ENCODE results near the gene RBM28.
A peak's percentile ranks its signal among the peaks of the same experiment; 100 is the strongest.

Gene RBM28

GRCh38 chr7:128370491-128370890 is 26.8 kb upstream of the RBM28 start:
- H3K4me1 ChIP-seq (ENCODE audit: control insufficient read depth in 1 of 2, insufficient read depth in 2 of 2, low read length in 2 of 2) = no peaks in the 10 kb centered on the region
- H3K9ac ChIP-seq (ENCODE audit: low read depth in 1 of 2, low read length in 2 of 2) = no peak overlapping the region
- no peak overlapping the region for H3K27ac ChIP-seq (ENCODE audit: low read depth, low read length)

GRCh38 chr7:128366986-128367385 is 23.3 kb upstream of the RBM28 start:
- Histone ChIP-seq H3K36me3 (ENCODE audit: control insufficient read depth in 1 of 2, insufficient read depth in 2 of 2, low read length in 2 of 2) (no peaks in the 10 kb centered on the region), H3K27me3 (ENCODE audit: control insufficient read depth in 1 of 2, insufficient read depth in 2 of 2, low read length in 2 of 2) (peaks cover 21 to 30% of the 10 kb centered on the region in 2 donors), H3K9me3 (ENCODE audit: control insufficient read depth in 1 of 2, low read length in 2 of 2) (no peaks in the 10 kb centered on the region), H3K9ac (ENCODE audit: low read depth in 1 of 2, low read length in 2 of 2) (no peak overlapping the region), H3K4me1 (ENCODE audit: control insufficient read depth in 1 of 2, insufficient read depth in 2 of 2, low read length in 2 of 2) (peaks cover 0 to 3% of the 10 kb centered on the region in 2 donors), H3K4me3 (ENCODE audit: low read depth in 1 of 2, low read length in 2 of 2) (no peak overlapping the region), H3K27ac (ENCODE audit: low read depth, low read length) (no peak overlapping the region)

More at GRCh38 chr7:128370491-128370890, 26.8 kb upstream of the RBM28 start:
- H3K27me3 ChIP-seq (ENCODE audit: control insufficient read depth in 1 of 2, insufficient read depth in 2 of 2, low read length in 2 of 2) = peaks cover 1 to 8% of the 10 kb centered on the region in 2 donors
- no peak overlapping the region for H3K4me3 ChIP-seq (ENCODE audit: low read depth in 1 of 2, low read length in 2 of 2)
- no peaks in the 10 kb centered on the region for H3K36me3 ChIP-seq (ENCODE audit: control insufficient read depth in 1 of 2, insufficient read depth in 2 of 2, low read length in 2 of 2)
- no peaks in the 10 kb centered on the region for H3K9me3 ChIP-seq (ENCODE audit: control insufficient read depth in 1 of 2, low read length in 2 of 2)

GRCh38 chr7:128366300-128366699 is 22.6 kb upstream of the RBM28 start:
- no peak overlapping the region for H3K27ac ChIP-seq (ENCODE audit: low read depth, low read length)
- no peak overlapping the region for H3K9ac ChIP-seq (ENCODE audit: low read depth in 1 of 2, low read length in 2 of 2)
- H3K4me1 ChIP-seq (ENCODE audit: control insufficient read depth in 1 of 2, insufficient read depth in 2 of 2, low read length in 2 of 2) = peaks cover 0 to 6% of the 10 kb centered on the region in 2 donors
- peaks cover 24 to 32% of the 10 kb centered on the region in 2 donors for H3K27me3 ChIP-seq (ENCODE audit: control insufficient read depth in 1 of 2, insufficient read depth in 2 of 2, low read length in 2 of 2)
- no peak overlapping the region for H3K4me3 ChIP-seq (ENCODE audit: low read depth in 1 of 2, low read length in 2 of 2)
- H3K36me3 ChIP-seq (ENCODE audit: control insufficient read depth in 1 of 2, insufficient read depth in 2 of 2, low read length in 2 of 2) = no peaks in the 10 kb centered on the region
- H3K9me3 ChIP-seq (ENCODE audit: control insufficient read depth in 1 of 2, low read length in 2 of 2) = no peaks in the 10 kb centered on the region

- Histone ChIP-seq H3K27me3 (ENCODE audit: control insufficient read depth in 1 of 2, insufficient read depth in 2 of 2, low read length in 2 of 2) (peaks cover 24 to 32% of the 10 kb centered on the region in 2 donors), H3K36me3 (ENCODE audit: control insufficient read depth in 1 of 2, insufficient read depth in 2 of 2, low read length in 2 of 2) (no peaks in the 10 kb centered on the region), H3K4me1 (ENCODE audit: control insufficient read depth in 1 of 2, insufficient read depth in 2 of 2, low read length in 2 of 2) (peaks cover 0 to 14% of the 10 kb centered on the region in 2 donors), H3K9me3 (ENCODE audit: control insufficient read depth in 1 of 2, low read length in 2 of 2) (no peaks in the 10 kb centered on the region), H3K9ac (ENCODE audit: low read depth in 1 of 2, low read length in 2 of 2) (no peak overlapping the region), H3K4me3 (ENCODE audit: low read depth in 1 of 2, low read length in 2 of 2) (no peak overlapping the region), H3K27ac (ENCODE audit: low read depth, low read length) (no peak overlapping the region)
These were observed 21.7 kb upstream of the RBM28 start for GRCh38 chr7:128365432-128365831.

- H3K4me1 ChIP-seq (ENCODE audit: control insufficient read depth in 1 of 2, insufficient read depth in 2 of 2, low read length in 2 of 2) = peaks cover 0 to 17% of the 10 kb centered on the region in 2 donors
- H3K4me3 ChIP-seq (ENCODE audit: low read depth in 1 of 2, low read length in 2 of 2) = no peak overlapping the region
- H3K27ac ChIP-seq (ENCODE audit: low read depth, low read length) = no peak overlapping the region
- peaks cover 24 to 40% of the 10 kb centered on the region in 2 donors for H3K27me3 ChIP-seq (ENCODE audit: control insufficient read depth in 1 of 2, insufficient read depth in 2 of 2, low read length in 2 of 2)
- no peak overlapping the region for H3K9ac ChIP-seq (ENCODE audit: low read depth in 1 of 2, low read length in 2 of 2)
- no peaks in the 10 kb centered on the region for H3K36me3 ChIP-seq (ENCODE audit: control insufficient read depth in 1 of 2, insufficient read depth in 2 of 2, low read length in 2 of 2)
- H3K9me3 ChIP-seq (ENCODE audit: control insufficient read depth in 1 of 2, low read length in 2 of 2) = no peaks in the 10 kb centered on the region
These were observed 20.6 kb upstream of the RBM28 start for GRCh38 chr7:128364166-128364870.

GRCh38 chr7:128363261-128363721 is 19.6 kb upstream of the RBM28 start:
- peaks cover 24 to 40% of the 10 kb centered on the region in 2 donors for H3K27me3 ChIP-seq (ENCODE audit: control insufficient read depth in 1 of 2, insufficient read depth in 2 of 2, low read length in 2 of 2)
- no peak overlapping the region for H3K9ac ChIP-seq (ENCODE audit: low read depth in 1 of 2, low read length in 2 of 2)
- no peaks in the 10 kb centered on the region for H3K36me3 ChIP-seq (ENCODE audit: control insufficient read depth in 1 of 2, insufficient read depth in 2 of 2, low read length in 2 of 2)
- H3K4me1 ChIP-seq (ENCODE audit: control insufficient read depth in 1 of 2, insufficient read depth in 2 of 2, low read length in 2 of 2) = peaks cover 0 to 17% of the 10 kb centered on the region in 2 donors
- H3K9me3 ChIP-seq (ENCODE audit: control insufficient read depth in 1 of 2, low read length in 2 of 2) = no peaks in the 10 kb centered on the region
- H3K4me3 ChIP-seq (ENCODE audit: low read depth in 1 of 2, low read length in 2 of 2) = no peak overlapping the region
- no peak overlapping the region for H3K27ac ChIP-seq (ENCODE audit: low read depth, low read length)

- Histone ChIP-seq H3K4me1 (ENCODE audit: control insufficient read depth in 1 of 2, insufficient read depth in 2 of 2, low read length in 2 of 2) (peaks cover 0 to 17% of the 10 kb centered on the region in 2 donors), H3K9ac (ENCODE audit: low read depth in 1 of 2, low read length in 2 of 2) (no peak overlapping the region), H3K4me3 (ENCODE audit: low read depth in 1 of 2, low read length in 2 of 2) (no peak overlapping the region), H3K27me3 (ENCODE audit: control insufficient read depth in 1 of 2, insufficient read depth in 2 of 2, low read length in 2 of 2) (peaks cover 24 to 40% of the 10 kb centered on the region in 2 donors), H3K9me3 (ENCODE audit: control insufficient read depth in 1 of 2, low read length in 2 of 2) (no peaks in the 10 kb centered on the region), H3K27ac (ENCODE audit: low read depth, low read length) (no peak overlapping the region), H3K36me3 (ENCODE audit: control insufficient read depth in 1 of 2, insufficient read depth in 2 of 2, low read length in 2 of 2) (no peaks in the 10 kb centered on the region)
These were observed 19.0 kb upstream of the RBM28 start for GRCh38 chr7:128362670-128363069.

GRCh38 chr7:128361411-128362379 is 18.0 kb upstream of the RBM28 start, which contains the start of gene PRRT4:
TSS of gene PRRT4 (minus strand) at chr7:128361690.
- Histone ChIP-seq H3K4me1 (ENCODE audit: control insufficient read depth in 1 of 2, insufficient read depth in 2 of 2, low read length in 2 of 2) (peaks cover 0 to 17% of the 10 kb centered on the region in 2 donors), H3K9ac (ENCODE audit: low read depth in 1 of 2, low read length in 2 of 2) (no peak within 1 kb of the TSS), H3K9me3 (ENCODE audit: control insufficient read depth in 1 of 2, low read length in 2 of 2) (no peaks in the 10 kb centered on the region), H3K27ac (ENCODE audit: low read depth, low read length) (no peak within 1 kb of the TSS), H3K27me3 (ENCODE audit: control insufficient read depth in 1 of 2, insufficient read depth in 2 of 2, low read length in 2 of 2) (peaks cover 22 to 40% of the 10 kb centered on the region in 2 donors), H3K36me3 (ENCODE audit: control insufficient read depth in 1 of 2, insufficient read depth in 2 of 2, low read length in 2 of 2) (no peaks in the 10 kb centered on the region), H3K4me3 (ENCODE audit: low read depth in 1 of 2, low read length in 2 of 2) (peak within 1 kb of the TSS; percentile 50 to 66)

- Histone ChIP-seq H3K27me3 (ENCODE audit: control insufficient read depth in 1 of 2, insufficient read depth in 2 of 2, low read length in 2 of 2) (peaks cover 19 to 37% of the 10 kb centered on the region in 2 donors), H3K27ac (ENCODE audit: low read depth, low read length) (no peak overlapping the region), H3K4me3 (ENCODE audit: low read depth in 1 of 2, low read length in 2 of 2) (no peak overlapping the region), H3K9me3 (ENCODE audit: control insufficient read depth in 1 of 2, low read length in 2 of 2) (no peaks in the 10 kb centered on the region), H3K4me1 (ENCODE audit: control insufficient read depth in 1 of 2, insufficient read depth in 2 of 2, low read length in 2 of 2) (peaks cover 0 to 17% of the 10 kb centered on the region in 2 donors), H3K36me3 (ENCODE audit: control insufficient read depth in 1 of 2, insufficient read depth in 2 of 2, low read length in 2 of 2) (no peaks in the 10 kb centered on the region), H3K9ac (ENCODE audit: low read depth in 1 of 2, low read length in 2 of 2) (no peak overlapping the region)
These were observed 16.6 kb upstream of the RBM28 start for GRCh38 chr7:128360359-128360678.

- peaks cover 19 to 35% of the 10 kb centered on the region in 2 donors for H3K27me3 ChIP-seq (ENCODE audit: control insufficient read depth in 1 of 2, insufficient read depth in 2 of 2, low read length in 2 of 2)
- H3K4me1 ChIP-seq (ENCODE audit: control insufficient read depth in 1 of 2, insufficient read depth in 2 of 2, low read length in 2 of 2) = peaks cover 0 to 17% of the 10 kb centered on the region in 2 donors
- no peak overlapping the region for H3K4me3 ChIP-seq (ENCODE audit: low read depth in 1 of 2, low read length in 2 of 2)
- no peaks in the 10 kb centered on the region for H3K36me3 ChIP-seq (ENCODE audit: control insufficient read depth in 1 of 2, insufficient read depth in 2 of 2, low read length in 2 of 2)
- H3K9ac ChIP-seq (ENCODE audit: low read depth in 1 of 2, low read length in 2 of 2) = no peak overlapping the region
- H3K9me3 ChIP-seq (ENCODE audit: control insufficient read depth in 1 of 2, low read length in 2 of 2) = no peaks in the 10 kb centered on the region
- H3K27ac ChIP-seq (ENCODE audit: low read depth, low read length) = no peak overlapping the region
These were observed 16.2 kb upstream of the RBM28 start for GRCh38 chr7:128359939-128360338.
